Pancreas (tissue), 10 donors: ENCODE measurements around the gene RPSA. TPM values are rescaled to one million over a fixed set of nuclear protein-coding genes. Genes with fewer than 3 reads are reported as not detected.

Source experiments
- ATAC-seq, 4 donors: fragments of 200-7000 bp; cut with Tn5 transposase; one replicate each; pipeline versions ENCODE4 v1.8.0 to v1.9.1; 2020; ENCODE audit warnings: mild to moderate bottlenecking in 4 of 4, moderate library complexity in 4 of 4
- DNase-seq, 6 donors: peaks; one replicate each; pipeline ENCODE4 v3.0.0-alpha.2; 2020
- FAIRE-seq: peaks from 2 replicates; lab custom pipeline; 2012; peaks lifted over from hg19 to GRCh38; lab: Jason Lieb, UNC
- H3K27ac ChIP-seq, 4 donors: fragments of 200-600 bp; sonication (generic); 1 replicate in 3 of 4; 2 replicates in 1 of 4; pipeline versions ENCODE4 v1.5.0 to v1.8.0; 2020
- H3K27me3 ChIP-seq, 4 donors: fragments of 200-600 bp; one replicate each; pipeline ENCODE4 v1.8.0; 2021
- H3K36me3 ChIP-seq, 3 donors: fragments of 200-600 bp; sonication (generic) in 1 of 3; one replicate each; pipeline versions ENCODE4 v1.5.0 to v1.8.0; 2020 to 2021
- H3K4me1 ChIP-seq, 3 donors: fragments of 200-600 bp; one replicate each; pipeline ENCODE4 v1.8.0; 2021
- H3K4me3 ChIP-seq, 4 donors: fragments of 200-600 bp; sonication (generic) in 2 of 4; one replicate each; pipeline versions ENCODE4 v1.5.0 to v1.8.0; 2020 to 2021
- H3K9me3 ChIP-seq, 4 donors: fragments of 200-600 bp; one replicate each; pipeline ENCODE4 v1.8.0; 2021
- CTCF ChIP-seq, 4 donors: fragments of 200-600 bp; sonication (generic) in 3 of 4; IDR thresholded peaks; one replicate each; pipeline versions ENCODE4 v1.5.0 to v1.8.0; 2021; ENCODE audit warnings: antibody characterized with exemption in 4 of 4
- WGBS, 2 donors: extraction: QIAGEN DNeasy Blood & Tissue Kit; methylation state at CpG; one replicate each; pipeline ENCODE4 v1.1.7; 2013; 5-methylcytosine and 5-hydroxymethylcytosine counted together
- intact Hi-C, 3 donors: fragments of 100-400 bp; cut with DNase I; formaldehyde crosslinking; loops; one replicate each; pipeline versions ENCODE4 v1.11.1 to v1.14.2; 2022
- polyA plus RNA-seq, 2 donors: library from polyadenylated mRNA; stranded (reverse); fragments of 200-250 nt; gene quantifications; one replicate each; pipeline ENCODE4 v1.2.3, GENCODE V29; 2013
- total RNA-seq, 6 donors: library from RNA; stranded (reverse); fragmentation: NEBNext Ultra II Directional in 4 of 6; extraction: Animal tissue kit (Norgen Biotek cat#: 25700) in 4 of 6; gene quantifications; one replicate each; pipeline versions ENCODE4 v1.2.1 to v1.2.4, GENCODE V29; 2021 to 2023
- donor health status: healthy with polysubstance abuse.
- donor health status: DM: no; HTN: no; CAD: no; lungs with moderate emphysema.
- donor health status: DM: no; HTN: no; CAD: no.
- donor health status: control.
- donor health status: control.
- donor health status: Bipolar disorder and iron deficiency.
- donor health status: DM: yes; HTN: yes; CAD: no.
- donor health status: DM: no; HTN: no; CAD: no.
- donor health status: DM: no; HTN: no; CAD: no.
- donor health status: DM: yes; HTN: yes; CAD: no.

RPSA gene
- total and polyA plus RNA-seq, 8 donors, result 540 to 1,016 (median 773) TPM

GRCh38 chr3:39398700-39399099, 7.8 kb upstream of the RPSA start:
- WGBS, 2 donors, result 94 to 96% methylated on average over 4 of the region's 4 CpGs
- peaks cover 9 to 22% (median 15%) of the 10 kb centered on the region in 3 donors for H3K36me3 ChIP-seq
- no peak for TF ChIP-seq CTCF (IDR thresholded peaks at IDR 0.05)

GRCh38 chr3:39401983-39402382, 4.5 kb upstream of the RPSA start:
- WGBS, 2 donors, result 59 to 64% methylated on average over 2 of the region's 2 CpGs
- FAIRE-seq, result no peak
- ATAC-seq, result no peak
- Histone ChIP-seq H3K27me3 (no peaks in the 10 kb centered on the region), H3K4me3 (no peak overlapping the region), H3K4me1 (no peaks in the 10 kb centered on the region), H3K27ac (no peak overlapping the region), H3K9me3 (no peaks in the 10 kb centered on the region), H3K36me3 (peaks cover 0 to 2% (median 0%) of the 10 kb centered on the region in 3 donors)
- DNase-seq, result no peak
- intact Hi-C loops, result no loop called here
- no peak for TF ChIP-seq CTCF (IDR thresholded peaks at IDR 0.05)

More at GRCh38 chr3:39398700-39399099, 7.8 kb upstream of the RPSA start:
- Histone ChIP-seq H3K4me1 (no peaks in the 10 kb centered on the region), H3K27me3 (no peaks in the 10 kb centered on the region), H3K9me3 (no peaks in the 10 kb centered on the region), H3K27ac (no peak overlapping the region), H3K4me3 (no peak overlapping the region)
- no peak for DNase-seq
- FAIRE-seq, result no peak
- no peak for ATAC-seq
- intact Hi-C loops, result no loop called here

GRCh38 chr3:39404943-39405686, 1.4 kb upstream of the RPSA start:
- H3K9me3 ChIP-seq, result no peaks in the 10 kb centered on the region
- ATAC-seq, result no peak
- no peak for DNase-seq
- 89 to 94% methylated on average over 15 of the region's 15 CpGs for WGBS, 2 donors
- H3K27me3 ChIP-seq, result no peaks in the 10 kb centered on the region
- no peak overlapping the region for H3K27ac ChIP-seq
- FAIRE-seq, result no peak
- intact Hi-C loops, result no loop called here
- no peak for TF ChIP-seq CTCF (IDR thresholded peaks at IDR 0.05)
- peaks cover 14 to 16% (median 16%) of the 10 kb centered on the region in 3 donors for H3K4me1 ChIP-seq
- no peak overlapping the region for H3K4me3 ChIP-seq
- H3K36me3 ChIP-seq, result peaks cover 0 to 13% (median 4%) of the 10 kb centered on the region in 3 donors

- DNase-seq (no peak), FAIRE-seq (no peak), ATAC-seq (no peak)
- intact Hi-C loops, result no loop called here
- peak overlapping the region; percentile 48 to 86 (median 77) for H3K4me3 ChIP-seq
- H3K27me3 ChIP-seq, result no peaks in the 10 kb centered on the region
- peak overlapping the region; percentile 72 to 85 (median 79) for H3K27ac ChIP-seq
- no peaks in the 10 kb centered on the region for H3K9me3 ChIP-seq
- TF ChIP-seq CTCF (IDR thresholded peaks at IDR 0.05), result no peak
- peaks cover 0 to 17% (median 9%) of the 10 kb centered on the region in 3 donors for H3K36me3 ChIP-seq
- WGBS, 2 donors, result 66 to 77% methylated on average over 12 to 13 of the region's 13 CpGs
- peaks cover 14 to 18% (median 16%) of the 10 kb centered on the region in 3 donors for H3K4me1 ChIP-seq
These were observed 693 bp upstream of the RPSA start for GRCh38 chr3:39405687-39406367.
